Measurements from ENCODE around the gene HSFX4.

Gene HSFX4

GRCh38 chrX:149948016-149948415 is 18.6 kb downstream of the HSFX4 start:
- DNase-seq (ENCODE audit: low read depth), result no peak
- no peak for TF ChIP-seq CTCF (IDR thresholded peaks at IDR 0.05; ENCODE audit: insufficient read depth, low read depth, low read length, missing control alignments)
- no peak overlapping the region for H3K4me3 ChIP-seq (ENCODE audit: low read length)

- TF ChIP-seq CTCF (IDR thresholded peaks at IDR 0.05; ENCODE audit: insufficient read depth, low read depth, low read length, missing control alignments), result no peak
- no peak for DNase-seq (ENCODE audit: low read depth)
- H3K4me3 ChIP-seq (ENCODE audit: low read length), result no peak overlapping the region
Measured at GRCh38 chrX:149949743-149950436, 20.5 kb downstream of the HSFX4 start.

GRCh38 chrX:149950681-149951080 is 21.3 kb downstream of the HSFX4 start:
- peak; percentile 47 for TF ChIP-seq CTCF (IDR thresholded peaks at IDR 0.05; ENCODE audit: insufficient read depth, low read depth, low read length, missing control alignments)
- peak; percentile 50 for DNase-seq (ENCODE audit: low read depth)
- H3K4me3 ChIP-seq (ENCODE audit: low read length), result no peak overlapping the region

DNA sequence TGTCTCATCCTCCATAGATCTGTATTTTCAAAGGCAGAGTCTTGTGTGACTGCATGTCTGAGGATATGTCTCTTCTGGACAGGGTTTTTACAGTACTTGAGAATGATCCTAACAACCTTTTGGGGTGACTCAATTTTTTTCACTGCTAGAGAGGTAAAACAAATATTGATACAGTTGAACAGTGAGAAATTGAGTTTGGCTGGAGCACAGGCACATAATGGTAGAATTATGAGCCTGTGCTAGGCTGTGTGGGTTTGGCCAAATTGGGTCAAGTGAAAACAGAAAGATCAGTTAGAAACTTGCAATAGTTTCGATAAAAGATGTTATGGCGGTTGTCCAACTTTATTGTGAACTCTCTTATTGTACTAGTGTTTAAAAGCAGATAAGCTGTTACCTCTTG is 32.2 kb downstream of the HSFX4 start:
- H3K4me3 ChIP-seq (ENCODE audit: low read length), result no peak overlapping the region
- no peak for DNase-seq (ENCODE audit: low read depth)
- TF ChIP-seq CTCF (IDR thresholded peaks at IDR 0.05; ENCODE audit: insufficient read depth, low read depth, low read length, missing control alignments), result no peak

DNA sequence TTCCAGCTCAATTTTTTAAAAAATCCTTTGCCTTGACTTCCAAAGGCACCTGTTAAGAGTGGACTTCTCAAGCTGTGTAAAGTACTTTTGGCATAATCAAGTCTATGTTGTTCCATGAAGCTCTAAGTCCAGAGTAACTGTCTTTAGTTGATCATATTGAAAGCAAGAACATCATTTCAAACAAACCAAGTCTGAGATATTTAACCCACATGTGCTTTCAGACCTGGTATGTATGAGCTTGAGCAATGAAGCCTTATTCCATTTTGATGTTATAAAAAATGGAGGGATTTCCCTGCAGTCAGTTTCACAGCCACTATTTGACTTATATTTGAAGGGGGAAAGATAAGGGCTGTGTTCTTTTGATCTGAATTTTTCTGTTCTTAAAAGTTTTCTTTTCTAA is 32.6 kb downstream of the HSFX4 start:
- DNase-seq (ENCODE audit: low read depth), result no peak
- TF ChIP-seq CTCF (IDR thresholded peaks at IDR 0.05; ENCODE audit: insufficient read depth, low read depth, low read length, missing control alignments), result no peak
- no peak overlapping the region for H3K4me3 ChIP-seq (ENCODE audit: low read length)

GRCh38 chrX:149962859-149963757 is 33.7 kb downstream of the HSFX4 start:
- DNase-seq (ENCODE audit: low read depth), result peak; percentile 54
- H3K4me3 ChIP-seq (ENCODE audit: low read length), result no peak overlapping the region
- TF ChIP-seq CTCF (IDR thresholded peaks at IDR 0.05; ENCODE audit: insufficient read depth, low read depth, low read length, missing control alignments), result peak; percentile 74
